PC-3 (cell line): ENCODE measurements around the gene RAP1GAP. TPM values are rescaled to one million over a fixed set of nuclear protein-coding genes. Genes with fewer than 3 reads are reported as not detected.

ENCODE experiments used
- ATAC-seq: fragments of 200-7000 bp; cut with Tn5 transposase; 2 replicates; pipeline ENCODE4 v1.9.1; 2020; ENCODE audit warnings: mild to moderate bottlenecking, moderate library complexity
- BruUV-seq: library from RNA; stranded (reverse); fragments of 400-500 nt; replicated peaks from 2 replicates; lab custom pipeline; 2021; lab: Mats Ljungman, UMichigan
- CTCF ChIA-PET: fragments of 300-600 bp; sonication (Branson Sonifier 250); formaldehyde crosslinking; loops from one replicate; lab custom pipeline; 2022; ENCODE audit warnings: antibody characterized with exemption; lab: Charles Lee
- POLR2A ChIA-PET: fragments of 300-600 bp; sonication (Branson Sonifier 250); formaldehyde crosslinking; loops from one replicate; lab custom pipeline; 2022; ENCODE audit warnings: antibody characterized with exemption; ENCODE audit not compliant: unreplicated experiment; lab: Charles Lee
- DNase-seq: peaks from one replicate; pipeline ENCODE4 v3.0.0-alpha.2; 2015
- H2AFZ ChIP-seq: fragments of 300-600 bp; sonication (generic); 2 replicates; pipeline ENCODE4 v1.6.0; 2016; ENCODE audit warnings: antibody characterized with exemption, low read length
- H3F3A ChIP-seq: fragments of 300-600 bp; sonication (generic); one replicate; pipeline ENCODE4 v1.6.0; 2017; ENCODE audit warnings: antibody characterized with exemption, low read length, control low read depth, mild to moderate bottlenecking; ENCODE audit not compliant: unreplicated experiment
- H3K27ac ChIP-seq: fragments of 300-600 bp; sonication (generic); 2 replicates; pipeline ENCODE4 v1.5.1; 2016; ENCODE audit warnings: mild to moderate bottlenecking, low read length
- H3K27me3 ChIP-seq: fragments of 300-600 bp; sonication (generic); 2 replicates; pipeline ENCODE4 v1.6.1; 2016; ENCODE audit warnings: low read length, mixed read lengths
- H3K36me3 ChIP-seq: fragments of 300-600 bp; sonication (generic); 2 replicates; pipeline ENCODE4 v1.6.1; 2016; ENCODE audit warnings: low read depth, mixed run types, low read length, mixed read lengths
- H3K4me1 ChIP-seq: fragments of 300-600 bp; sonication (generic); 2 replicates; pipeline ENCODE4 v1.5.1; 2016; ENCODE audit warnings: low read length; ENCODE audit not compliant: insufficient read depth
- H3K4me2 ChIP-seq: fragments of 300-600 bp; sonication (generic); 2 replicates; pipeline ENCODE4 v1.6.0; 2016; ENCODE audit warnings: low read length
- H3K4me3 ChIP-seq: fragments of 300-600 bp; sonication (generic); 2 replicates; pipeline ENCODE4 v1.5.1; 2016; ENCODE audit warnings: mild to moderate bottlenecking, low read length, mixed read lengths
- H3K79me2 ChIP-seq: fragments of 300-600 bp; sonication (generic); 2 replicates; pipeline ENCODE4 v1.6.1; 2017; ENCODE audit warnings: low read length, mixed read lengths
- H3K9ac ChIP-seq: fragments of 300-600 bp; sonication (generic); 2 replicates; pipeline ENCODE4 v1.6.0; 2016; ENCODE audit warnings: mild to moderate bottlenecking, low read length
- H3K9me2 ChIP-seq: fragments of 300-600 bp; sonication (generic); replicated peaks from 2 replicates; pipeline ENCODE4 v1.6.1; 2016; ENCODE audit warnings: mixed run types, low read length, mixed read lengths
- H3K9me3 ChIP-seq: fragments of 300-600 bp; sonication (generic); 2 replicates; pipeline ENCODE4 v1.6.1; 2016; ENCODE audit warnings: low read length, mixed read lengths
- H4K20me1 ChIP-seq: fragments of 300-600 bp; sonication (generic); 2 replicates; pipeline ENCODE4 v1.6.1; 2016; ENCODE audit warnings: low read length, mixed read lengths
- EZH2 ChIP-seq: fragments of 300-600 bp; sonication (generic); IDR thresholded peaks from one replicate; pipeline ENCODE4 v1.6.1; 2017; ENCODE audit warnings: antibody characterized with exemption, mild to moderate bottlenecking, low read length; ENCODE audit not compliant: unreplicated experiment
- EZH2phosphoT487 ChIP-seq: fragments of 300-600 bp; sonication (generic); IDR thresholded peaks from 2 replicates; pipeline ENCODE4 v1.6.1; 2018; ENCODE audit warnings: mild to moderate bottlenecking, antibody characterized with exemption, low read length, borderline replicate concordance
- intact Hi-C: fragments of 100-400 bp; cut with micrococcal nuclease; formaldehyde crosslinking; loops from 2 replicates; pipeline ENCODE4 v1.9.0; 2023
- total RNA-seq: library from RNA; depleted of rRNA; stranded (reverse); fragments of >200 nt; gene quantifications from 2 replicates; pipeline ENCODE4 v1.2.3, GENCODE V29; 2014
- TF ChIP-seq, protein P1 (sequence below): fragments of 300-600 bp; sonication (generic); conservative IDR thresholded peaks from 2 replicates; pipeline ENCODE4 v1.5.1; 2017; ENCODE audit warnings: antibody characterized with exemption, low read depth, mild to moderate bottlenecking, low read length

Gene RAP1GAP
- total RNA-seq, 1 experiment from 2014 or later, result 12.1 TPM

DNA sequence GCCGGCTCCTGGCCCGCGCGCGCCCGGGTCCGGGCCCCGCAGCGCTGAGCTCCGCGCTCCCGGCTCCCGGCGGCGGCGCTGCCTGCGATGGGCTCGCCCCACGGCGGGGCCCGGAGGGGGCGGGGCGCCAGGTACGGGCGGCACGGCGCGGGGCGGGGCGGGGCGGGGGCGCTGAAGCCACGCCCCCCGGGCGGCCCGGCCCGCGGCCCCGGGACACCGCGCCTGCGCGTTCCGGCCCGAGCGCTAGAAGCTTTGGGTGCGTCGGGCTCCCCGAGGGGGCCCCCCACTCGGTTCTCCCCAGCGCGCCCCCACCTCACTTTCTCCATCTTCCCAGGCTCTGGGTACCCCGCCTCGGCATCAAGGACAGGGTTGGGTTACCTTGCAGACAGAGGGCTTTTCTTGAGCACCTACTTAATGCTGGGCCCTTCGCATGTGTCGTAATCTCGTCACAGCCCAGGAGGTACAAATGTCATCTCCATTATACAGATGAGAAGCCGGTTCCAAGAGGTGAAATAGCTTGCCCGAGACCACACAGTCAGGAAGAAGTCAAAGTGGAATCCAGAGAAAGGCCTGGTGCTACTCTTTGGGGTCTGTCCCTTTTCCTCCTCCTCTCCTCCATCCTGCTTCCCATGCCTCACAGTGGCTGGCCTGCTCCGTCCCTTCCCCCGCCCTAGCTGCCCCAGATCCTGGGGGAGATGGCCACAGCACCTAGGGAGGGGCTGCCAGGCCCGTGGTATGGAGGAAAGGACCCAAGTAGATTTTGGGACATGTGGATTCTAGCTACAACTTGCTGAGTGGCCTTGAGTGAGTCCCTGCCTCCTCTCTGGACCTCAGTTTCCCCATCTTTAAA, 46.5 kb downstream of the RAP1GAP start:
- no peaks in the 10 kb centered on the region for H3K9me2 ChIP-seq
- ChIA-PET CTCF (no interaction called here), POLR2A (no interaction called here)
- H3K4me1 ChIP-seq, result peaks cover 40% of the 10 kb centered on the region
- H3K4me3 ChIP-seq, result peak overlapping the region; percentile 55
- intact Hi-C loops, result no loop called here
- peak; percentile 43 for ATAC-seq
- H3K27ac ChIP-seq, result peak overlapping the region; percentile 21; the same call in 1 of the 2 replicates
- H3K9ac ChIP-seq, result 0 out of 2 replicates have a peak overlapping the region, but pooled peaks have one; percentile 18
- TF ChIP-seq EZH2phosphoT487, result no peak
- no peak for TF ChIP-seq EZH2
- TF ChIP-seq, protein P1, sequence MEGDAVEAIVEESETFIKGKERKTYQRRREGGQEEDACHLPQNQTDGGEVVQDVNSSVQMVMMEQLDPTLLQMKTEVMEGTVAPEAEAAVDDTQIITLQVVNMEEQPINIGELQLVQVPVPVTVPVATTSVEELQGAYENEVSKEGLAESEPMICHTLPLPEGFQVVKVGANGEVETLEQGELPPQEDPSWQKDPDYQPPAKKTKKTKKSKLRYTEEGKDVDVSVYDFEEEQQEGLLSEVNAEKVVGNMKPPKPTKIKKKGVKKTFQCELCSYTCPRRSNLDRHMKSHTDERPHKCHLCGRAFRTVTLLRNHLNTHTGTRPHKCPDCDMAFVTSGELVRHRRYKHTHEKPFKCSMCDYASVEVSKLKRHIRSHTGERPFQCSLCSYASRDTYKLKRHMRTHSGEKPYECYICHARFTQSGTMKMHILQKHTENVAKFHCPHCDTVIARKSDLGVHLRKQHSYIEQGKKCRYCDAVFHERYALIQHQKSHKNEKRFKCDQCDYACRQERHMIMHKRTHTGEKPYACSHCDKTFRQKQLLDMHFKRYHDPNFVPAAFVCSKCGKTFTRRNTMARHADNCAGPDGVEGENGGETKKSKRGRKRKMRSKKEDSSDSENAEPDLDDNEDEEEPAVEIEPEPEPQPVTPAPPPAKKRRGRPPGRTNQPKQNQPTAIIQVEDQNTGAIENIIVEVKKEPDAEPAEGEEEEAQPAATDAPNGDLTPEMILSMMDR, result no peak
- DNase-seq, result peak; percentile 63
- no peaks in the 10 kb centered on the region for H3K9me3 ChIP-seq
- H3K36me3 ChIP-seq, result no peaks in the 10 kb centered on the region
- H3K27me3 ChIP-seq, result no peaks in the 10 kb centered on the region
- H3K4me2 ChIP-seq, result peak overlapping the region; percentile 73
- BruUV-seq, result TSS peak; percentile 76
- peak overlapping the region; percentile 87 for H2AFZ ChIP-seq
- H4K20me1 ChIP-seq, result no peaks in the 10 kb centered on the region
- H3F3A ChIP-seq, result no peaks in the 10 kb centered on the region
- no peaks in the 10 kb centered on the region for H3K79me2 ChIP-seq

DNA sequence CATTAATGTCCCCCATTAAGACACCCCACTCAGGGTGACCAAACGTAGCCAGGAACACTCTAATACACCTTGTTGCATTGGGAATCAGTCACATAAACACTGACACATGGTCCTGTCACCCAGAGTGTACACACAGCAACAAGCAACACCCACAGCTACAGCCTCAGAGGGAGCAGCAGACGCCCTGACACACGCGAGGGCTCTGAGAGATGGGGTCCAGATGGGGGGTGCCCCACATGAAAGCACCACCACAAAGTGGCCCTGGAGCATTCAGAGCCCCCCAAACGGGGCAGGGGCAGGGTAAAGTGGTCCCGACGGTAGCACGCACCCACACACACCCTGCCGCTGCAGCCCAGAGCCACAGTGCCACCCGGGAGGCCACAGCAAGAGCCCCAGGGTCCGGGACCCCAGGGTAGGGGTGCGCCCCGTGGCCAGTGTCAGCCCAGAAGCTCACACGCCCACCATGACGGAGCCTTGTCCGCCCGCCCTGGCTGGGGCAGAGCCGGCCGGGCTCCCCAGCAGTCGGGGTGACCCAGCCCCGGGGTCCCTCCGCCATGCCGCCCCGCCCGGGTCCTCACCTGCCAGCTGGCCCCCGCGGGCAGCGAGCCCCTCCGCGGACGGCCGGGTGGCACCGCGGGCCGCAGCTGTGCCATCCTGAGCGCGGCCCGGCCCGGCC, 47.3 kb downstream of the RAP1GAP start:
- intact Hi-C loops, result no loop called here
- no peak overlapping the region for H3K27ac ChIP-seq
- TF ChIP-seq, protein P1, result no peak
- TF ChIP-seq EZH2phosphoT487 (no peak), EZH2 (no peak)

More for the DNA sequence above, 47.3 kb downstream of the RAP1GAP start:
- BruUV-seq, result no TSS peak
- Histone ChIP-seq H3K4me1 (peaks cover 33% of the 10 kb centered on the region), H3K4me2 (peak overlapping the region; percentile 94), H3K36me3 (no peaks in the 10 kb centered on the region), H3F3A (no peaks in the 10 kb centered on the region), H3K9me3 (no peaks in the 10 kb centered on the region), H3K9me2 (no peaks in the 10 kb centered on the region), H3K4me3 (peak overlapping the region; percentile 76), H2AFZ (peak overlapping the region; percentile 59; the same call in 1 of the 2 replicates), H3K9ac (no peak overlapping the region; the same call in 1 of the 2 replicates), H3K79me2 (no peaks in the 10 kb centered on the region), H3K27me3 (no peaks in the 10 kb centered on the region), H4K20me1 (no peaks in the 10 kb centered on the region)
- ATAC-seq, result peak; percentile 61
- ChIA-PET CTCF (no interaction called here), POLR2A (interaction anchor here (0.6 kb wide), 1 partner anchor 159 kb away, joined by 4 read pairs; no protein-coding TSS in a partner anchor)
- DNase-seq, result peak; percentile 29
